ENCODE data around the gene CARS1. TPM values are rescaled to one million over a fixed set of nuclear protein-coding genes. Genes with fewer than 3 reads are reported as not detected.

The CARS1 gene
- total RNA-seq, 1 donor from 2014 or later, result 134 TPM

DNA sequence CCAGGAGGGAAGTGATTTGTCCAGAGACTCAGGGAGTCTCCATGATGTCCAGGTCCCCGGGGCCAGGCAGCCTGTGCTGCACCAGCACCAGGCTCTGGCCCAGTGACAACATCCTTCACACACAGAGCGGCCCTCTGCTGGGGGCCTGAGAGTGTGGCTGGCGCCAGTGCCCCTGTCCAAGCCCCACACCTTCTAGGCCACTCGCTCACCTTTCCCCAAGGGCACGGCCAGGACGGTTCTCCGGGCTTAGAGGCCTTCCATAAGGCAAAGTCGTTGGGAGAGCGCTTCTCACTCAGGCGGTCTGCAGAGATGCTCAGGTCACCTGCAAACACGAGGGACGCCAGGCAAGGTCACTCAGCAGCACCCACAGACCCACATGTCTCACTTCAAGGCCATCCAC, 37.2 kb downstream of the CARS1 start:
- DNase-seq (ENCODE audit: extremely low spot score, unreplicated experiment), result no peak
- no peak for TF ChIP-seq CTCF (IDR thresholded peaks at IDR 0.05)
- H3K27ac Mint-ChIP-seq (ENCODE audit: unreplicated experiment), result no peak overlapping the region
- H3K4me3 Mint-ChIP-seq (ENCODE audit: unreplicated experiment), result no peak overlapping the region
- H3K36me3 Mint-ChIP-seq (ENCODE audit: unreplicated experiment), result peaks cover 43% of the 10 kb centered on the region
- H3K27me3 Mint-ChIP-seq (ENCODE audit: unreplicated experiment), result no peaks in the 10 kb centered on the region
- H3K4me1 Mint-ChIP-seq (ENCODE audit: unreplicated experiment), result peaks cover 30% of the 10 kb centered on the region
- no peaks in the 10 kb centered on the region for H3K9me3 Mint-ChIP-seq (ENCODE audit: unreplicated experiment)

- no peak for TF ChIP-seq CTCF (IDR thresholded peaks at IDR 0.05)
- H3K36me3 Mint-ChIP-seq (ENCODE audit: unreplicated experiment), result peaks cover 51% of the 10 kb centered on the region
- H3K27ac Mint-ChIP-seq (ENCODE audit: unreplicated experiment), result no peak overlapping the region
- no peaks in the 10 kb centered on the region for H3K27me3 Mint-ChIP-seq (ENCODE audit: unreplicated experiment)
- H3K4me3 Mint-ChIP-seq (ENCODE audit: unreplicated experiment), result no peak overlapping the region
- no peak for DNase-seq (ENCODE audit: extremely low spot score, unreplicated experiment)
- no peaks in the 10 kb centered on the region for H3K9me3 Mint-ChIP-seq (ENCODE audit: unreplicated experiment)
- H3K4me1 Mint-ChIP-seq (ENCODE audit: unreplicated experiment), result peaks cover 37% of the 10 kb centered on the region
These were observed 38.6 kb downstream of the CARS1 start for GRCh38 chr11:3018596-3018995.

- no peak overlapping the region for H3K4me3 Mint-ChIP-seq (ENCODE audit: unreplicated experiment)
- no peaks in the 10 kb centered on the region for H3K27me3 Mint-ChIP-seq (ENCODE audit: unreplicated experiment)
- H3K27ac Mint-ChIP-seq (ENCODE audit: unreplicated experiment), result no peak overlapping the region
- peaks cover 51% of the 10 kb centered on the region for H3K36me3 Mint-ChIP-seq (ENCODE audit: unreplicated experiment)
- no peak for DNase-seq (ENCODE audit: extremely low spot score, unreplicated experiment)
- H3K9me3 Mint-ChIP-seq (ENCODE audit: unreplicated experiment), result no peaks in the 10 kb centered on the region
- TF ChIP-seq CTCF (IDR thresholded peaks at IDR 0.05), result no peak
- peaks cover 24% of the 10 kb centered on the region for H3K4me1 Mint-ChIP-seq (ENCODE audit: unreplicated experiment)
These were observed 40.4 kb downstream of the CARS1 start for GRCh38 chr11:3016861-3017260.

DNA sequence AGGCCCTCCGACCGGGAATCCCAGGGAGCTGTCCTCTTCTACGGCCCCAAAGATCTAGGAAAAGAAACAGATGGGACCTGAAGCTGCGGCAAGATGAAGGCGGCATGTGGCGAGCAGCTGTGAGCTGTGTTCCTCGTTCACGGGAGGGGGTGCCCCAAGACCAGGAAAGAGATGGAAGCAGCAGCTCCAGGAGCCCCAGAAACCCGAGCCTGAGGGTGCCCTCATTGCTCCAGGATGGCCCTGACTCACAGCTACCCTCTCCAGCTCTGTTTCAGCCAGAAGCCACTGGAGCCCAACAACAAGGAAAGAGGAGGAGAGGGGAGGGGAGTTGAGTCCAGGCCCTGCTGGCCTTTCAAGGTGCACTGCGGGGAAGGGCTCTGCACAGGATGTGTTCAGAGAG, 41.4 kb downstream of the CARS1 start:
- no peaks in the 10 kb centered on the region for H3K27me3 Mint-ChIP-seq (ENCODE audit: unreplicated experiment)
- H3K9me3 Mint-ChIP-seq (ENCODE audit: unreplicated experiment), result no peaks in the 10 kb centered on the region
- TF ChIP-seq CTCF (IDR thresholded peaks at IDR 0.05), result no peak
- H3K4me3 Mint-ChIP-seq (ENCODE audit: unreplicated experiment), result no peak overlapping the region
- no peak for DNase-seq (ENCODE audit: extremely low spot score, unreplicated experiment)
- peaks cover 57% of the 10 kb centered on the region for H3K36me3 Mint-ChIP-seq (ENCODE audit: unreplicated experiment)
- no peak overlapping the region for H3K27ac Mint-ChIP-seq (ENCODE audit: unreplicated experiment)
- H3K4me1 Mint-ChIP-seq (ENCODE audit: unreplicated experiment), result peaks cover 18% of the 10 kb centered on the region

DNA sequence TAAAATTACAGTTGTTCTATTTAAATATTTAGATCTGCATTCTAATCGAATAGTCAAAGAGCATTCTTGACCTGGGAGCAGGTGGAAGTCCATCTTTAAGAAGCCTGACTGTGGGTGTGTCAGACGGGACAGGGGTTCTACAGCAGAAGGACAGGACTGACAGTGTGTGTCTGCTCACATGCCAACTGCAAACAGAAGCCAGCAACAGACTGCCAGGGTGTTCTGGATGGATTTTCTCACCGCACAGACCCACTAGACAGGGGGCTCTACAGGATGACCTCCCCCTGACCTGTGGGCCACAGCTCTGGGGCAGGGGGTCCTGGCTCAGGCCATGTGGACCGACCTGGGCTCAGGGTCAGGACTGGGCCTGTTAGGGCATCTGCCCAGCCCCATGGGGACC, 42.3 kb downstream of the CARS1 start:
- Mint-ChIP-seq H3K27me3 (ENCODE audit: unreplicated experiment) (no peaks in the 10 kb centered on the region), H3K9me3 (ENCODE audit: unreplicated experiment) (no peaks in the 10 kb centered on the region), H3K36me3 (ENCODE audit: unreplicated experiment) (peaks cover 59% of the 10 kb centered on the region), H3K4me3 (ENCODE audit: unreplicated experiment) (no peak overlapping the region), H3K27ac (ENCODE audit: unreplicated experiment) (no peak overlapping the region), H3K4me1 (ENCODE audit: unreplicated experiment) (peaks cover 16% of the 10 kb centered on the region)
- TF ChIP-seq CTCF (IDR thresholded peaks at IDR 0.05), result no peak
- no peak for DNase-seq (ENCODE audit: extremely low spot score, unreplicated experiment)

Data from osteocyte (in vitro differentiated cells).